Ascending aorta (tissue), 2 donors: Measurements from ENCODE around the gene PTPRN2. TPM values are rescaled to one million over a fixed set of nuclear protein-coding genes. Genes with fewer than 3 reads are reported as not detected.

Source experiments
- DNase-seq, 2 donors: peaks; one replicate each; pipeline ENCODE4 v3.0.0-alpha.2; 2019; ENCODE audit warnings: low spot score in 2 of 2
- H3K27ac ChIP-seq, 2 donors: fragments of 200-600 bp; sonication (generic); one replicate each; pipeline ENCODE4 v1.5.1; 2016 to 2017; ENCODE audit warnings: mild to moderate bottlenecking in 1 of 2
- H3K27me3 ChIP-seq: fragments of 200-600 bp; sonication (generic); one replicate; pipeline ENCODE4 v1.5.1; 2017
- H3K36me3 ChIP-seq, 2 donors: fragments of 200-600 bp; sonication (generic); one replicate each; pipeline ENCODE4 v1.5.1; 2016
- H3K4me1 ChIP-seq, 2 donors: fragments of 200-600 bp; sonication (generic); one replicate each; pipeline ENCODE4 v1.5.1; 2016 to 2017; ENCODE audit warnings: mild to moderate bottlenecking in 1 of 2
- H3K4me3 ChIP-seq, 2 donors: fragments of 200-600 bp; sonication (generic); one replicate each; pipeline ENCODE4 v1.5.1; 2016 to 2017; ENCODE audit warnings: mild to moderate bottlenecking in 1 of 2
- H3K9me3 ChIP-seq, 2 donors: fragments of 200-600 bp; sonication (generic); one replicate each; pipeline ENCODE4 v1.5.1; 2016
- CTCF ChIP-seq, 3 experiments: fragments of 200-600 bp in 2 of 3; fragments of 450-650 bp in 1 of 3; sonication (generic) in 2 of 3; IDR thresholded peaks; one replicate each; pipeline ENCODE4 v1.5.1; 2016 to 2019; ENCODE audit warnings: antibody characterized with exemption in 3 of 3, mild to moderate bottlenecking in 1 of 3, moderate library complexity in 1 of 3
- intact Hi-C: fragments of 100-400 bp; cut with DNase I; formaldehyde crosslinking; loops from one replicate; pipeline ENCODE4 v1.15.1; 2023
- total RNA-seq: library from RNA; depleted of rRNA; stranded (reverse); fragments of >200 nt; gene quantifications from one replicate; pipeline ENCODE4 v1.1.0, GENCODE V29; 2016

PTPRN2 gene
- total RNA-seq, 1 donor from 2014 or later: 7.3 TPM

- H3K9me3 ChIP-seq: no peaks in the 10 kb centered on the region
- intact Hi-C loops: no loop called here
- H3K36me3 ChIP-seq: no peaks in the 10 kb centered on the region
- H3K4me1 ChIP-seq: no peaks in the 10 kb centered on the region
- no peak overlapping the region for H3K27ac ChIP-seq
- no peaks in the 10 kb centered on the region for H3K27me3 ChIP-seq
- H3K4me3 ChIP-seq: no peak overlapping the region
- DNase-seq: no peak
- TF ChIP-seq CTCF (IDR thresholded peaks at IDR 0.05): no peak
These were observed 555.7 kb downstream of the PTPRN2 start for GRCh38 chr7:158031867-158032308.

DNA sequence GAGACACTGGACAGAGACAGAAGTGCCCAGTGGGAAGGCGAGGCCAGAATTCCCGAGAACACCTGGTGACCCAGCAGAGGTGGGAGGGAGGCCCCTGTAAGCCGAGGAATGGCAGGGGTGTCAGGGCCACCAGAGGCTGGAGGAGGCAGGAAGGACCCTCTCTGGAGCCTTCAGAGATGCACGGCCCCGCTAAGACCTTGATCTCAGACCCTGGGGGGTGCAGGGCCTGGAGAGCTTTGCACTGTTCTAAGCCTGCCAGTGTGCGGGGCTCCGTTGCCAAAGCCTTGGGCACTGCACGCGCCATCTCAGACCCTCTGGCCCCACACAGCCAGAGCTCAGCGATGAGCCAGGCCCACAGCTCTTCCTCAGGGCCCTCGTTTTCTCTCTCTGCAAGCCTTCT, 557.1 kb downstream of the PTPRN2 start:
- no peaks in the 10 kb centered on the region for H3K36me3 ChIP-seq
- no peak for TF ChIP-seq CTCF (IDR thresholded peaks at IDR 0.05)
- intact Hi-C loops: no loop called here
- H3K9me3 ChIP-seq: no peaks in the 10 kb centered on the region
- H3K27ac ChIP-seq: no peak overlapping the region
- no peak overlapping the region for H3K4me3 ChIP-seq
- H3K4me1 ChIP-seq: no peaks in the 10 kb centered on the region
- no peak for DNase-seq
- H3K27me3 ChIP-seq: no peaks in the 10 kb centered on the region

- no peaks in the 10 kb centered on the region for H3K9me3 ChIP-seq
- H3K27ac ChIP-seq: no peak overlapping the region
- H3K27me3 ChIP-seq: no peaks in the 10 kb centered on the region
- H3K4me3 ChIP-seq: no peak overlapping the region
- no peak for TF ChIP-seq CTCF (IDR thresholded peaks at IDR 0.05)
- H3K36me3 ChIP-seq: no peaks in the 10 kb centered on the region
- no peaks in the 10 kb centered on the region for H3K4me1 ChIP-seq
- DNase-seq: no peak
- intact Hi-C loops: no loop called here
These were observed 557.6 kb downstream of the PTPRN2 start for GRCh38 chr7:158030071-158030470.

DNA sequence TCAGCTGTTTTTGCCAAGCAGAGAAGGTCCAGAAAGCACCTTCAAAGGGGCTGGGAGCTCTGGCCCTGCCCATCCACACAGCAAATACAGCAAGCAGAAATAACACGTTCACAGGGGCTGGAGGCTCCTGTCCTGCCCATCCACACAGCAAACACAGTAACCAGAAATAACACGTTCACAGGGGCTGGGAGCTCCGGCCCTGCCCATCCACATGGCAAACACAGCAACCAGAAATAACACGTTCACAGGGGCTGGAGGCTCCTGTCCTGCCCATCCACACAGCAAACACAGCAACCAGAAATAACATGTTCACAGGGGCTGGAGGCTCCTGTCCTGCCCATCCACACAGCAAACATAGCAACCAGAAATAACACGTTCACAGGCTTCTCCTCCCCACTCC, 558.1 kb downstream of the PTPRN2 start:
- DNase-seq: no peak
- no peak overlapping the region for H3K27ac ChIP-seq
- no peaks in the 10 kb centered on the region for H3K4me1 ChIP-seq
- intact Hi-C loops: no loop called here
- no peaks in the 10 kb centered on the region for H3K27me3 ChIP-seq
- TF ChIP-seq CTCF (IDR thresholded peaks at IDR 0.05): no peak
- H3K36me3 ChIP-seq: no peaks in the 10 kb centered on the region
- H3K4me3 ChIP-seq: no peak overlapping the region
- H3K9me3 ChIP-seq: no peaks in the 10 kb centered on the region

DNA sequence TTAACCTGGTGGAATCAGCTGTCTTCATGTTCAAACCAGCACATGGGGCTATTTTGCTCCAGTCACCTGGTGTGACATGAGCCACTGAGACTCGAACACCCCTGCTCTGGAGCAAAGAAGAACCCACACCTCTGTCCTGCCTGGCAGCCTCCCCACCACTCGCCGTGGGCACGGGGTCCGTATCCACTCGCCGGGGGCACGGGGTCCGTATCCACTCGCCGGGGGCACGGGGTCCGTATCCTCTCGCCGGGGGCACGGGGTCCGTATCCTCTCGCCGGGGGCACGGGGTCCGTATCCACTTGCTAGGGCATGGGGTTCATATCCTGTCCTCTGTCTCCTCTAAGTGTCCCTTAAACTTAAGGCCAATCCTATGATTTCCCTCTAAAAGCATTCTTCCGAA, 558.7 kb downstream of the PTPRN2 start:
- no peaks in the 10 kb centered on the region for H3K9me3 ChIP-seq
- no peak for DNase-seq
- no peaks in the 10 kb centered on the region for H3K27me3 ChIP-seq
- H3K27ac ChIP-seq: no peak overlapping the region
- H3K4me1 ChIP-seq: no peaks in the 10 kb centered on the region
- H3K36me3 ChIP-seq: no peaks in the 10 kb centered on the region
- no peak for TF ChIP-seq CTCF (IDR thresholded peaks at IDR 0.05)
- no peak overlapping the region for H3K4me3 ChIP-seq
- intact Hi-C loops: no loop called here

GRCh38 chr7:158028290-158028941, 559.2 kb downstream of the PTPRN2 start:
- Histone ChIP-seq H3K9me3 (no peaks in the 10 kb centered on the region), H3K36me3 (no peaks in the 10 kb centered on the region), H3K4me1 (no peaks in the 10 kb centered on the region), H3K27ac (no peak overlapping the region), H3K4me3 (no peak overlapping the region), H3K27me3 (no peaks in the 10 kb centered on the region)
- intact Hi-C loops: no loop called here
- DNase-seq: no peak
- no peak for TF ChIP-seq CTCF (IDR thresholded peaks at IDR 0.05)
